ENCODE results near the gene CFAP74. TPM values are rescaled to one million over a fixed set of nuclear protein-coding genes. Genes with fewer than 3 reads are reported as not detected.

Gene CFAP74
- total RNA-seq, 2 donors from 2014 or later = under 0.01 TPM; not detected in 1

GRCh38 chr1:2018217-2019171, 14.9 kb upstream of the CFAP74 start:
- no peak overlapping the region for H3K27ac ChIP-seq
- H3K27me3 ChIP-seq = peaks cover 0 to 24% of the 10 kb centered on the region in 2 donors
- no peaks in the 10 kb centered on the region for H3K9me3 ChIP-seq
- peaks cover 7% of the 10 kb centered on the region for H3K4me1 ChIP-seq
- ATAC-seq (no peak), DNase-seq (no peak)
- H3K4me3 ChIP-seq = no peak overlapping the region
- intact Hi-C loops (cut with DNase I) = no loop called here
- no peaks in the 10 kb centered on the region for H3K36me3 ChIP-seq (replicated peaks in 1 of 2; ENCODE audit: insufficient read depth in 1 of 2, low read depth in 2 of 2)
- TF ChIP-seq CTCF (IDR thresholded peaks at IDR 0.05) (no peak), POLR2A (IDR thresholded peaks at IDR 0.05) (no peak)
- 23 to 42% methylated on average over 17 to 36 of the region's 48 CpGs for WGBS, 2 donors

- DNase-seq = no peak
- no peak overlapping the region for H3K27ac ChIP-seq
- WGBS, 2 donors = 56 to 69% methylated on average over 3 to 9 of the region's 9 CpGs
- peaks cover 0 to 15% of the 10 kb centered on the region in 2 donors for H3K27me3 ChIP-seq
- H3K4me1 ChIP-seq = peaks cover 7% of the 10 kb centered on the region
- H3K9me3 ChIP-seq = no peaks in the 10 kb centered on the region
- no peak for ATAC-seq
- no peaks in the 10 kb centered on the region for H3K36me3 ChIP-seq (replicated peaks in 1 of 2; ENCODE audit: insufficient read depth in 1 of 2, low read depth in 2 of 2)
- H3K4me3 ChIP-seq = no peak overlapping the region
- intact Hi-C loops (cut with DNase I) = no loop called here
- no peak for TF ChIP-seq CTCF (IDR thresholded peaks at IDR 0.05)
These were observed 12.5 kb upstream of the CFAP74 start for GRCh38 chr1:2016123-2016522.

- Histone ChIP-seq H3K27ac (peak overlapping the region in 2 of 4 donors; percentile 38 to 44), H3K4me3 (no peak overlapping the region), H3K27me3 (peaks cover 0 to 6% of the 10 kb centered on the region in 2 donors), H3K9me3 (no peaks in the 10 kb centered on the region), H3K4me1 (peaks cover 7% of the 10 kb centered on the region), H3K36me3 (replicated peaks in 1 of 2; ENCODE audit: insufficient read depth in 1 of 2, low read depth in 2 of 2) (no peaks in the 10 kb centered on the region)
- ATAC-seq (peak; percentile 71), DNase-seq (peak; percentile 26 to 48 (median 37))
- intact Hi-C loops (cut with DNase I) = no loop called here
- WGBS, 2 donors = 32 to 35% methylated on average over 31 to 34 of the region's 34 CpGs
- no peak for TF ChIP-seq CTCF (IDR thresholded peaks at IDR 0.05)
- TF ChIP-seq POLR2A (IDR thresholded peaks at IDR 0.05) = no peak
These were observed 11.5 kb upstream of the CFAP74 start for GRCh38 chr1:2014741-2015735.

- WGBS, 2 donors = 69 to 84% methylated on average over 15 of the region's 15 CpGs
- H3K27ac ChIP-seq = no peak overlapping the region
- H3K36me3 ChIP-seq (replicated peaks in 1 of 2; ENCODE audit: insufficient read depth in 1 of 2, low read depth in 2 of 2) = no peaks in the 10 kb centered on the region
- no peak for DNase-seq
- no peaks in the 10 kb centered on the region for H3K4me1 ChIP-seq
- H3K9me3 ChIP-seq = no peaks in the 10 kb centered on the region
- no peaks in the 10 kb centered on the region for H3K27me3 ChIP-seq
- no peak for TF ChIP-seq CTCF (IDR thresholded peaks at IDR 0.05)
- no peak for TF ChIP-seq POLR2A (IDR thresholded peaks at IDR 0.05)
- no peak for ATAC-seq
- no peak overlapping the region for H3K4me3 ChIP-seq
- intact Hi-C loops (cut with DNase I) = no loop called here
These were observed 10.6 kb upstream of the CFAP74 start for GRCh38 chr1:2014181-2014580.
